ENCODE measurements around the gene TSC22D4.
"Not testable (repeated sequence)": the region's sequence is repeated elsewhere in the genome, so short reads cannot be mapped to it uniquely, and the experiment has no call there.

Gene TSC22D4

DNA sequence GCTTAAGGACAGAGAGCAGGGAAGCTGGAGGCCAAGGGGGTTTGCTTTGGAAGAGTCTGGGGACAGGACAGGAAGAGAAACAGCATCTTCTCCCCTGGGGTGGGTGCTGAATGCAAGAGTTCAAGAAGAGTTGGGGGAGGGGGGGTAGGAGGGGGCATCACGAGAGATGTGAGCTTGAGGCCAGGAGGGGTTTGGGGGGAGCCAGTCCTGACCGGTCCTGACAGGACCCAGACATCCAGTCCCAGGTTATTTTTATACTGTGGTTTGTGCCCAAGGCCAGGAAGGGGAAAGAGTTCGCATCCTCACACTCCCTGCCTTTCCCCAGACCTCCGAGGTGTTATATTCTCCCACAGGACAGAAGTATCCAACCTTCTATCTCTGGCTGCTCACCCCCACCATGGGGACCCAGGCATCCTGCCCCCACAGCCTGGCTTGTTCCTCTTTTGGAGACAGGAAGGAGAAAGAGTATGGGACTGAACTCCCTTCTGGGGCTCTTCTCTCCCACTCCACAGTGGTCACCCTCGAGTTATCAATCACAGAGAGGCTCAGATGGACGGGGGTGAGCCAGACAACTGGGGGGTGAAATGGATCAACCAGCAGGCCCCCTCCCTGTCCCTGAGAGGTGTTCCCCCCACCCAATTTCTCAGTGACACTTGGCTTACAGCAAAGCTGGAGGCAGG lies 2.8 kb downstream of the TSC22D4 start:
- DNase-seq (ENCODE audit: low read depth in 1 of 2, low spot score in 1 of 2), result no peak

- DNase-seq (ENCODE audit: low read depth in 1 of 2, low spot score in 1 of 2), result peak in 1 of 2 donors; percentile 17
Measured at GRCh38 chr7:100475549-100475948, 3.5 kb downstream of the TSC22D4 start.

DNA sequence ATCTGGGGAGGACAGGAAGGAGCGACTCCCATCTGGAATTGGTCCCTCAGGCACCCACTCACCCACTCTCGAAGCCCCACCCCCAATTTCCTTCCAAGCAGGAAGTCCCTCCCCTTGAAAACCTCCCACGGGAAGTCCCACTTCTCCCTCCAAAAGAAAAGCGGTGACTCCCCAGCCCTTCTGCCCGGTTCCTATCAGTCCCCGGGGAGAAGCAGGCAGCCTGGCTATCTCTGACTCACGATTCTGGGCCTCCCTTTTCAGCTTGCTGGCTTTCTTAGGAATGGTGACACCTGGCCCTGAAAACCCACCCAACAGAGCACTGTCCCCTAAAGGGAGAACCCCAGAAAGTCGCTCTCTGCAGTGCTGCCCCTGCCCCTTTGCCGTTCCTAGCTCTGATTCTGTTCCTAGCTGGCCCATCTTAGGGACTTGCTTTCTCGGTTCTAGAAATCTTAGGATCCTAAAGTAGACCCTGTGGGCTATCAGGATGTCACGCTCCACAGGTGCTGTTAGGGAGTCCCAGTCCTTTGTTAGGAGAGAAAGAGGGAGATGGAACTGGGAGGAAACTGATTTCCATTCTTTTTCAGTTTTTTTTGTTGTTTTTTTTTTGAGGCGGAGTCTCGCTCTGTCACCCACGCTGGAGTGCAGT lies 6.0 kb downstream of the TSC22D4 start:
- no peak for DNase-seq (ENCODE audit: low read depth in 1 of 2, low spot score in 1 of 2)

DNA sequence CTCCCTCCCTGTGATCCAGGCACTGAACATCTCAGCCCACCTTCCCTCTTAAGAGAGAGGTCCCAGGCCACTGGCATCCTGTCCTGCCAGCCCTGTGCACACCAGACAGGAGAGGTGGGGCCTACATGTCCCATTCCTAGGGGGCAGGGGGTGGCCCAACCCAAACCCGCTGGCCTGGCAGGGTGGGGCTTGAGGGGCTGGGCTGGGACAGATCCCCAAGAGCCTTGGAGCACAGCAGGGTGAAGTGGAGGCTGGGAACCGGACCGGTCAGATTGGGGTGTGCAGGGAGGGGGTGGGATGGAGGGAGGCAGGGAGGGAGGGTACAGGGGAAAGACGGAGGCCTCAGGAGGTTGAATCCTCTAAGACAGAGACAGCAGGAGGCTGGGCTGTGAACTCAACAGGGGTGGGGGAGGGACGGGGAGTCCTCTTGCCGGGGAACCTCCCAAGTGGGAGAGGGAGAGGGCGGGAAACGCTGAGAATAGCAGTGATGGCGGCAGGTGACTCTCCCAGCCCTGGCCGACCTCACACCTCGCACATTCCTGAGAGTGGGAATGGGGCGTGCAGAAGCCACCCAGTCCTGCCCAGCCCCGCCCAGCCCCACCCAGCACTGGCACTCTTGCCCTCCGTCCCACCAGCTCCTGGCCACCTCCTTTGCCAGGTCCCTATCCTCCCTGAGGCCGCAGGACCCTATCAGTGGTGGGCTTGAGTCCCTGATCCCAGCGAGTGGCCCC lies 6.7 kb downstream of the TSC22D4 start:
- no peak for DNase-seq (ENCODE audit: low read depth in 1 of 2, low spot score in 1 of 2)

DNA sequence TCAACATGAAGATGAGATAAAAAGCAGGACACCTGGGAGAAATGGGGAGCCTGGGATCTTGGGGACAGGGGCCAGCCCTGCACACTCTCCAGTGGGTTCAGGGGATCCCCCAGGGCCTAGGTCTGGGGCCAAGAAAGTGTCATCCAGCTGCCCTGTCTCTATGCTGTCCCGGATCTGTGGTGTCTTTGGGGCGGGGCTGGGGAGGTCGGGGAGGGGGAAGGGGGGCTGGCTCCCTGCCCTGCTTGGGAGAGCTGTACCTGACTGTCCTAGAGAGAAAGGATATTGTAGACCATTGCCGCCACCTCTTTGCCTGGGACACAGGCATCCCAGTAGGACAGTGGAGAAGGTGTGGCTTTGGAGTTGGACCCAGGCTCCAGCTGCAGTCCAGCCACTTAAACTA lies 8.0 kb downstream of the TSC22D4 start:
- no peak for DNase-seq (ENCODE audit: low read depth in 1 of 2, low spot score in 1 of 2)

- peak; percentile 68 to 80 for DNase-seq (ENCODE audit: low read depth in 1 of 2, low spot score in 1 of 2)
Measured at GRCh38 chr7:100469227-100470044, 9.6 kb downstream of the TSC22D4 start.

DNA sequence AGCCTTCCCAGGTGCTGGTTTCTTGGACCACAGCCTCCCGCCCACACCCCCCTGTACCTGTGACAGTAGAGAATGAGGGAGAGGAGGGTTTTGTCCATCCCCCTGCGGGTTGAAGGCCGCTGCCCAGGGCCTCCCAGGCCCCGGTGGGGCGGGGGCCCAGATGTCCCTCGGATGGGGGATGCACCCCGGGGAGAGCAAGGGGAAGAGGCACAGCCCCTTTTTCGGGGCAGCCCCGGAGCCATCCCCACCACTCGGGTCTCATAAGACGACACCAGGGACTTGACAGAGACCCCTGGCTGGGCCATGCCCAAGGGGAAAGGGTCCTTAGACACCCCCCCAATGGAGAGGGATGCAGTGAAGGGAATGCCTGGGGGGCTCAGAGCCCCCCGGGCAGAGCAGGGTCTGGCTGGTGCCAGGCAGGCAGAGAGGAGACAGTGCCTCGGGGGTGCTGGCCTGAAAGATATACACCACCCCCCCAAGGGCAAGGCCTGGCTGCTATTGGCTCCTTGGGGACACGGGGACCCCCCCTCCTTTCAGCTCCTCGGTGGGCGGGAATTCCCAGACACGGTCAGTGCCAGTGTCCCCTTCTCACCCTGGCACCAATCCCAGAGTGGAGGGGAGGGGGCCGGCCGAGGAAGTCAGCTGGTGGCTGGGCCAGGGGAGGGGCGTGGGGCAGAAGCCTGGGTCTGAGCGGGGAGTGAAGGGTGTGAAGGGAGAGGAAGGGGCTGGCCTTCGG lies 11.2 kb downstream of the TSC22D4 start:
- no peak for DNase-seq (ENCODE audit: low read depth in 1 of 2, low spot score in 1 of 2)

DNA sequence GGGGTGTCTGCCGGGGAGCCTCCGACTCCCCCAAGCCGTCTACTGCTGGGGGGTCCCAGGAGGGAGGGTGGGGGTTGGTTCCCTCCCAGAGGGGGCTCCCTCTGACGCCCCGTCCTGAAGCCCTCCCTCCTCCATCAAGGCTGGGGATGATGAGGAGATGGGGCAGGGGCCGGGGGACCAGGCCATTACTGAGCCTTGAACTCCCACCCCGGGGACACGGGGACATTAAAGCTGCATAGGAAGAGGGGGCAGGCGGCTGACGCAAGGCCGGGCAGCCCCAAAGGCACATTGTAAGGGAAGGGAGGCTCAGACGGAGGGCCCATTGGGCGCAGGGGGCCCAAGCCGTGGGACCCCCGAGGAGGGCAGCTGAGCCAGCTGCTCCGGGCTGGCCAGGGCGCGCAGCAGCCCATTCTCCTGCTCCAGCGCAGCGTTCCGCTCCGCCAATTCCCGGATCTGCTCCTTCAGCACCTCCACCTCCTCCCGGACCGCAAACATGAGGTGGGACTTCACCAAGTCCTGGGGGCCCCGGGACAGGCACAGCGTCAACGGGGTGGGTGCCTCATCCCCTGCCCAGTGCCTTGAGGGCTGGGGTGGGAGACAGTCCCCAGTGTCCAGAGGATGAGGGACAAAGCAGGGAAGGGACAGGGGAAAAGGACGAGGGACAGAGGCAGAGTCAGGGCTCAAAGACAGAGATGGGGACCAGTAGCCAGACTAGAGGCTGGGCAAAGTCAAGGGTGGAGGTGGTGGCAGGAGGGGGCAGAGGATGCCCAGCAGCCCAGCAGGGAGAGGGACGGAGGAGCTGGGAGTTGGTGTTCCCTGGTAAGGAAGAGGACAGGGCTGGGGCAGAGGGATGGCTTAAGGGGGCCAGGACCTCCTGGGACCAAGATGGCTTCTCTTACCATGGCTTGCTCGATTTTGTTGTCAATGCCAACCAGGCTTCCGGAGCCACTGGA lies 12.1 kb downstream of the TSC22D4 start:
- no peak for DNase-seq (ENCODE audit: low read depth in 1 of 2, low spot score in 1 of 2)

DNA sequence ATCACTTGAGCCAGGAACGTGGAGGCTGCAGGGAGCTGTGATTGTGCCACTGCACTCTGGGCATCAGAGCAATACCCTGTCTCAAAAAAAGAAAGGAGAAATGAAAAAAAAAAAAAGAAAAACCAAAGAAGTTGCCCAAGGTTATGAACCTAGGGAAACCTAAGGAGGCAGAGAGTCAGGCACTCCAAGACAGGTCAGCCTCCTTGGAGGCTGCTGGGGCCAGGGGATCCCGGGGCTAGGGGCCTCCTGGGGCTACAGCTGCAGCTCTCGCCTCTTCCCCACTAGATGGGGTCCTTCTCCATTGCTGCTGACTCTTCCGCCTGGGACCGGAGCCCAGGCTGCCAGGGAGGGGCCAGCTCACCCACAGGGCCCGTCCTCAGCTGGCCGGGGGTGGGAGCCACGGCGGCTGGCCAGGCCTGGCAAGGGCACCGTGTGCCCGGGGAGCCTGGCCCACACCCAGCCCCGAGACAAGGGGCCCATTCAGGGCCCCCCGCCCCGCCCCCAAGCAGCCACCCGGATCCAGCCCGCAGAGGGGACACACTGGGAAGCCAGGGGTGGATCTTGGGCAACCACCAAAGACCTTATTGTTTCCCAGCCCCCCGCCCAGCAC lies 13.2 kb downstream of the TSC22D4 start:
- DNase-seq (ENCODE audit: low read depth in 1 of 2, low spot score in 1 of 2), result no peak

GRCh38 chr7:100465299-100465698 lies 13.7 kb downstream of the TSC22D4 start:
- DNase-seq (ENCODE audit: low read depth in 1 of 2, low spot score in 1 of 2), result no peak

GRCh38 chr7:100464791-100465190 lies 14.2 kb downstream of the TSC22D4 start:
- no peak for DNase-seq (ENCODE audit: low read depth in 1 of 2, low spot score in 1 of 2)

DNA sequence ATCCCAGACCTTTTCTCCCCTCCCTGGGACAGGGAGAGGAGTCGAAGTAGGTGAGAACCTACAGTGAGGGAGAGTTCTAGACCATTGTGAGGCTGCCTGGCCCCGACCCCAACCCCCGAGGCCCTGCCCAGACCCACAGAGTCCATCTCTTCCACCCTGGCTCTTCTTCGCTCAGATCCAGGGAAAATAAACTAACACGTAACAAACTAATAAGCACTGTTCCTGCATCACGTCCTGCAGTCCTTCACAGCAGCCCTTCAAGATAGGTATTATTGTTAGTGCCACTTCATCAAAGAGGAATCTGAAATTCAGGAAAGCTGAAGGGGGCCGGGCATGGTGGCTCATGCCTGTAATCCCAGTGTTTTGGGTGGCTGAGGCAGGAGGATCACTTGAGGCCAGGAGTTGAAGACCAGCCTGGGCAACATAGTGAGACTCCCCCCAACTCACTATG lies 14.8 kb downstream of the TSC22D4 start, which contains the start of gene SPACDR:
Gene SPACDR, minus strand, starts transcription at position 51 of the 451 bp plus-strand sequence. CDS start 235 bp downstream, outside the sequence.
- DNase-seq (ENCODE audit: low read depth in 1 of 2, low spot score in 1 of 2), result no peak

- DNase-seq (ENCODE audit: low read depth in 1 of 2, low spot score in 1 of 2), result no peak
Measured at GRCh38 chr7:100457033-100457432, 22.0 kb downstream of the TSC22D4 start.

- DNase-seq (ENCODE audit: low read depth in 1 of 2, low spot score in 1 of 2), result no peak
Measured at GRCh38 chr7:100456562-100456961, 22.5 kb downstream of the TSC22D4 start.

- no peak for DNase-seq (ENCODE audit: low read depth in 1 of 2, low spot score in 1 of 2)
Measured at GRCh38 chr7:100455206-100455605, 23.8 kb downstream of the TSC22D4 start.

- DNase-seq (ENCODE audit: low read depth in 1 of 2, low spot score in 1 of 2), result not testable (repeated sequence)
Measured at GRCh38 chr7:100453854-100454253, 25.2 kb downstream of the TSC22D4 start.

GRCh38 chr7:100452513-100452912 lies 26.5 kb downstream of the TSC22D4 start:
- DNase-seq (ENCODE audit: low read depth in 1 of 2, low spot score in 1 of 2), result no peak

DNA sequence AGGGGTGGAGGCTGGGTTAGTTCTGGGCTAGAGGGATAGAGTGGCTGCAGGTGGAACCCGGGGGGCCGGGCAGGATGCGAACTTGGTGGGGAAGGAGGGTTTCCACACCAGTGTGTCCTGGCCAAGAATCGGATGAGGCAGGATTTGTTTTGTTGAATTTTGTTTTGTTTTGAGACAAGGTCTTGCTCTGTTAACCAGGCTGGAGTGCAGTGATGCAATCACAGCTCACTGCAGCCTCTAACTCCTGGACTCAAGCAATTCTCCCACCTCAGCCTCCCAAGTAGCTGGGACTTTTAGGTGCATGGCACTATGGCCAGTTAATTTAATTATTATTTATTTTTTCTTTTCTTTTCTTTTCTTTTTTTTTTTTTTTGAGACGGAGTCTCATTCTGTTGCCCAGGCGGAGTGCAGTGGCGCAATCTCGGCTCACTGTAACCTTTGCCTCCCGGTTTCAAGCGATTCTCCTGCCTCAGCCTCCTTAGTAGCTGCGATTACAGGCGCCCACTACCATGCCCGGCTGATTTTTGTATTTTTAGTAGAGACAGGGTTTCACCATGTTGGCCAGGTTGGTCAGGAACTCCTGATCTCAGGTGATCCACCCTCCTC lies 29.7 kb downstream of the TSC22D4 start:
- DNase-seq (ENCODE audit: low read depth in 1 of 2, low spot score in 1 of 2), result no peak
